Thoracic aorta (tissue), 2 donors: ENCODE results near the gene DPYD. TPM values are rescaled to one million over a fixed set of nuclear protein-coding genes. Genes with fewer than 3 reads are reported as not detected.

ENCODE experiments used
- ATAC-seq: fragments of 150-250 bp; one replicate; pipeline ENCODE4 v1.8.0; 2017; ENCODE audit warnings: low read depth; ENCODE audit not compliant: insufficient number of reproducible peaks, low FRiP score
- DNase-seq: peaks from one replicate; pipeline ENCODE4 v3.0.0-alpha.2; 2020; ENCODE audit warnings: low spot score
- H3K27ac ChIP-seq, 2 donors: fragments of 200-600 bp; sonication (generic); 1 replicate in 1 of 2; 2 replicates in 1 of 2; pipeline ENCODE4 v1.5.1; 2016; ENCODE audit warnings: mild to moderate bottlenecking in 2 of 2, moderate library complexity in 2 of 2
- H3K27me3 ChIP-seq: fragments of 200-600 bp; sonication (generic); replicated peaks from 2 replicates; pipeline ENCODE4 v1.6.0; 2016; ENCODE audit warnings: mild to moderate bottlenecking; ENCODE audit not compliant: insufficient read depth
- H3K36me3 ChIP-seq: fragments of 200-600 bp; sonication (generic); one replicate; pipeline ENCODE4 v1.5.1; 2016
- H3K4me1 ChIP-seq, 2 donors: fragments of 200-600 bp; sonication (generic); 1 replicate in 1 of 2; 2 replicates in 1 of 2; pipeline versions ENCODE4 v1.5.1 to v1.6.0; 2016; ENCODE audit warnings: low read depth in 2 of 2, mild to moderate bottlenecking in 1 of 2; ENCODE audit not compliant: control insufficient read depth in 1 of 2
- H3K4me3 ChIP-seq: fragments of 200-600 bp; sonication (generic); 2 replicates; pipeline ENCODE4 v1.5.1; 2016; ENCODE audit warnings: mild to moderate bottlenecking
- H3K9me3 ChIP-seq: fragments of 200-600 bp; sonication (generic); 2 replicates; pipeline ENCODE4 v1.5.1; 2016
- CTCF ChIP-seq: fragments of 200-600 bp; sonication (generic); IDR thresholded peaks from one replicate; pipeline ENCODE4 v1.5.1; 2019; ENCODE audit warnings: antibody characterized with exemption
- total RNA-seq, 2 donors: library from RNA; depleted of rRNA; stranded (reverse); fragments of >200 nt; gene quantifications; one replicate each; pipeline versions ENCODE4 v1.1.0 to v1.2.3, GENCODE V29; 2016

The DPYD gene
- total RNA-seq, 2 donors from 2014 or later: 29.1 to 44.2 TPM

GRCh38 chr1:97721221-97721620 is 199.6 kb downstream of the DPYD start:
- peaks cover 0 to 12% of the 10 kb centered on the region in 2 donors for H3K4me1 ChIP-seq
- no peak overlapping the region for H3K27ac ChIP-seq
- H3K4me3 ChIP-seq: no peak overlapping the region
- H3K36me3 ChIP-seq: no peaks in the 10 kb centered on the region
- no peak for TF ChIP-seq CTCF
- no peak for DNase-seq
- H3K27me3 ChIP-seq: no peaks in the 10 kb centered on the region
- no peak for ATAC-seq
- no peaks in the 10 kb centered on the region for H3K9me3 ChIP-seq

GRCh38 chr1:97712980-97713379 is 207.9 kb downstream of the DPYD start:
- ATAC-seq (no peak), DNase-seq (no peak)
- Histone ChIP-seq H3K4me1 (no peaks in the 10 kb centered on the region), H3K9me3 (no peaks in the 10 kb centered on the region), H3K36me3 (no peaks in the 10 kb centered on the region), H3K27me3 (no peaks in the 10 kb centered on the region), H3K4me3 (no peak overlapping the region), H3K27ac (no peak overlapping the region)
- TF ChIP-seq CTCF: no peak

- TF ChIP-seq CTCF: no peak
These were observed 209.0 kb downstream of the DPYD start for GRCh38 chr1:97711858-97712257.

GRCh38 chr1:97693601-97694000 is 227.2 kb downstream of the DPYD start:
- Histone ChIP-seq H3K9me3 (no peaks in the 10 kb centered on the region), H3K27ac (no peak overlapping the region), H3K4me3 (no peak overlapping the region), H3K36me3 (no peaks in the 10 kb centered on the region), H3K4me1 (no peaks in the 10 kb centered on the region), H3K27me3 (no peaks in the 10 kb centered on the region)
- DNase-seq (no peak), ATAC-seq (no peak)
- TF ChIP-seq CTCF: no peak

More at GRCh38 chr1:97711858-97712257, 209.0 kb downstream of the DPYD start:
- Histone ChIP-seq H3K4me3 (no peak overlapping the region), H3K27ac (no peak overlapping the region), H3K4me1 (no peaks in the 10 kb centered on the region), H3K36me3 (no peaks in the 10 kb centered on the region), H3K27me3 (no peaks in the 10 kb centered on the region), H3K9me3 (no peaks in the 10 kb centered on the region)
- ATAC-seq: no peak
- DNase-seq: no peak

GRCh38 chr1:97691325-97691724 is 229.5 kb downstream of the DPYD start:
- H3K9me3 ChIP-seq: no peaks in the 10 kb centered on the region
- H3K27ac ChIP-seq: no peak overlapping the region

More at GRCh38 chr1:97691325-97691724, 229.5 kb downstream of the DPYD start:
- Histone ChIP-seq H3K27me3 (no peaks in the 10 kb centered on the region), H3K4me3 (no peak overlapping the region), H3K36me3 (no peaks in the 10 kb centered on the region), H3K4me1 (no peaks in the 10 kb centered on the region)
- DNase-seq: no peak
- no peak for TF ChIP-seq CTCF
- no peak for ATAC-seq
